Measurements from ENCODE around the gene TLCD3A.

TLCD3A gene

DNA sequence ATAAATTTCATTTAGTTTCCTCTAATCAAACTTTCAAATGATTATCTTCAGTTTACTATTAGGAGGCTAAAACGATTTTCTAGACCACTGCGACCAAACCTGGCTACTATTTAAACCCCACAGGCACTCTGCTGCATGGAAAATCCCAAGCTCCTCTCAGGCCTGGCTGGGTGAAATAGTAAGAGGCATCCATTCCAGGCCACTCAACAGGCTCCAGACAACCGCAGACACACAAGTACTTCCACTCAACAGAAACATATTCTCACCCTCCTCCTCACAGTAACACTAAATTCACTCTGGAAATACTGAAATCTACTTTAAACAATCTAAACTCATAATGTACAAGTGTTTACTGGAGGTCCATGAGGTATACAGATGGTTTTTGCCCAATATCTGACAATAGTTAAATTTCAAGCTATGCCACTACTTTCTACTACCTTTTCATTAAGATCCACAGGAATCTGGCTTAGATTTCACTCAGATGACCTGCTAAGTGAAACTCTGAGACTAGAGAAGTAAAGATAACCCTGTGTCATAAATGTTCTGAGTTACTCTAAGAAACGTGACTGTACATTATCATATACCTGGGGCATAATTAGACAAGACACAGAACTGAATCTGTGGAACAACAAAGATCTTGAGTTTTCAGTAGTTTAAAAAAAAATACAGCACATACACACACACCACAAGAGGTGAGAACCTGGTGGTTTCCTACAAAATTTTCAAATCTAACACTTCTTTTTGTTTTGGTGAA lies 28.1 kb upstream of the TLCD3A start:
- in situ Hi-C loops (cut with HindIII; ENCODE audit: low pct_ligation_motif_present, low pct_unique_long_range_greater_than_20kb, low sequenced_read_pairs) = no loop called here
- DNase-seq = no peak

DNA sequence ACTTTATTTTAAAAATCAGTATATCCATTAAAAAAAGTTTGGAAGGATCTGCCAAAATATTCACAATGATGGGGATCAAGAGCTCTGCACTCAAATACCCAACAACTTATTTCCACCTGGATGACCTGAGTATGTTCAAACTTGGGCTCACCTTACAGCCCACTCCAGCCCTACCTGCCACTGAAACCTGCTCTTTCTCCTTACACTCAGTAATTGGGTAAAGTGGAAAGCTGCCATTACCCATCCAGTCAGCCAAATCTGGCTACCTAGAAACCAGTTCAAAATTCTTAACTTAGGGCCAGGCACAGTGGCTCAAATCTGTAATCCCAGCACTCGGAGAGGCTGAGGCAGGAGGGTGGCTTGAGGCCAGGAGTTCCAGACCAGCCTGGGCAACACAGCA lies 27.4 kb upstream of the TLCD3A start:
- in situ Hi-C loops (cut with HindIII; ENCODE audit: low pct_ligation_motif_present, low pct_unique_long_range_greater_than_20kb, low sequenced_read_pairs) = no loop called here
- no peak for DNase-seq

DNA sequence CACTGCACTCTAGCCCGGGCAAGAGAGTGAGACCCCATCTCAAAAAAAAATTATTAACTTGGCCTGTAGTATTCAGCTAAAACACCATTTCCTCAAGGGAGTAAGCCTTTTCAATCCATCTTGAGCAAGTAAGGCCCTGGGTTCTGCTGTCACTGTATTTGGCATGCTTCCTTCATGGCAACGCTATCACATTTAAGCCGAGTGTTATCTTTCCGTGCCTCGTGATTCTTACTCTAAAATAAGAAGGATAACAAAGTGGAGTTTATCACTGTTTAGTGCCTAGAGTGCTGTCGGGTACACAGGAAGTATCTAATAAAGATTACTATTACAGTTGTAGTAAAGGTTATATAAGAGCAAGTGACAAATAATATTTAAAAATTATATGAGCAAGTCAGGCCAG lies 26.5 kb upstream of the TLCD3A start:
- no peak for DNase-seq
- in situ Hi-C loops (cut with HindIII; ENCODE audit: low pct_ligation_motif_present, low pct_unique_long_range_greater_than_20kb, low sequenced_read_pairs) = no loop called here

DNA sequence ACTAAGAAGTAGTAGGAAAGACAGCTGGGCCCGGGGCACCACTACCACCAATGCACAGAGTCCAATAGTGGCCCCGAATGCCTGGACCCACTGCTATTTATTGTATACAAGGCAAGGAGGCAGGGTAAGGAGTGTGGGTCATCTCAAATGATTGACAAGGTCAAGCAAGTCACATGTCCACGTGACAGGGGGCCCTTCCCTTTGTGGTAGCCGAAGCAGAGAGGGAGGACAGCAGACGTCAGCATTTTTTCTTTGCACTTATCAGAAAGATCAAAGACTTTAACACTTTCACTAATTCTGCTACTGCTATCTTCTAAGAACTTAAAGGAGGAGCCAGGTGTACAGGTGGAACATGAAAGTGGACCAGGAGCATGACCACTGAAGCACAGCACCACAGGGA lies 24.3 kb upstream of the TLCD3A start:
- in situ Hi-C loops (cut with HindIII; ENCODE audit: low pct_ligation_motif_present, low pct_unique_long_range_greater_than_20kb, low sequenced_read_pairs) = no loop called here

DNA sequence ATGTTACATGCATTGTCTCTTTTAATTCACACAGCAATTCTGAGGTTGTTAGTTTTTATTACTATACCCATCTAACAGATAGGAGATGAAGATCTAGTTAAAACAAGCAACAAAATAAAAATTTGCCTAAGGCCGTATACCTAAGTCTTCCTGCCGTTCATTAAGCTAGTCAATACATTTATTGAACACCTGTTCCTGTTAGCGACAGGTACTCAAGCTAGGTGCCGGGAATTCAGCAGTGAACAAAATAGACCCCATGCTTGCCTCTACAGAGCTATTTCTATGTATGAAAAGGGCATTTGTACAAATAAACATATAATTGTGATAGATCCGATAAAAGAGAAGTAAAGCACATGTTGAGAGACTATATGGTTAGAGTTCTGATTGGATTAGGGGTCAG lies 14.3 kb upstream of the TLCD3A start:
- in situ Hi-C loops (cut with HindIII; ENCODE audit: low pct_ligation_motif_present, low pct_unique_long_range_greater_than_20kb, low sequenced_read_pairs) = no loop called here
- no peak for DNase-seq

More for the DNA sequence above, 24.3 kb upstream of the TLCD3A start:
- no peak for DNase-seq

DNA sequence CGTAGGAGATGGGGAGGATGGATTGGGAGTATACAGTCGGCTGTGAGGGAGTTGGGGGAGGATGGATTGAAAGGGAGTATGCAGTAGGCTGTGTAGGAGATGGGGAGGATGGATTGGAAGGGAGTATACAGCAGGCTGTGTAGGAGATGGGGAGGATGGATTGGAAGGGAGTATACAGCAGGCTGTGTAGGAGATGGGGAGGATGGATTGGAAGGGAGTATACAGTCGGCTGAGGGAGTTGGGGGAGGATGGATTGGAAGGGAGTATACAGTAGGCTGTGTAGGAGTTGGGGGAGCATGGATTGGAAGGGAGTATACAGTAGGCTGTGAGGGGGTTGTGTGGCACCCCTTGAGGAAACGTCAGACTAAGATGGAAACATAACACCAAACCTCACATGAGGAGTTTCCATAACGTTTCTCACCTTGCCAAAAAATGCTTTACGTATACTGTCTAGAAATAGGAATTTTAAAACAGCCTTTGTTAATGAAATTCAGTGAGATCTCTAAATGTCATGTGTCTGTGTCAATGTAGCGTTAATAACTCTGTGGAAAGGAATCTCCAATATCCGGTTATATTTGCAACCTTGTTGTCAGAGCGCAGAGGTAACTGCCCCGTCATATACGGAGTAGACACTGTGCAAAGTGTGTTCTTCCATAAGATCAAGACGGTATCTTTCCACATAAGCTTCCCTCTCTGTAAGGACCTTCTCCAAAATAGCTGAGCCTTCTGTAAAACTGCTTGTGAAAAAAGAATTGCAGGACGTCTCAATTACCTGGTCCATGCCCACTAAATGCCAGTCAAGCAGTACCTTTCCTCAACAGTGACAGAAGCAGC lies 11.5 kb upstream of the TLCD3A start:
- in situ Hi-C loops (cut with HindIII; ENCODE audit: low pct_ligation_motif_present, low pct_unique_long_range_greater_than_20kb, low sequenced_read_pairs) = no loop called here
- DNase-seq = no peak

DNA sequence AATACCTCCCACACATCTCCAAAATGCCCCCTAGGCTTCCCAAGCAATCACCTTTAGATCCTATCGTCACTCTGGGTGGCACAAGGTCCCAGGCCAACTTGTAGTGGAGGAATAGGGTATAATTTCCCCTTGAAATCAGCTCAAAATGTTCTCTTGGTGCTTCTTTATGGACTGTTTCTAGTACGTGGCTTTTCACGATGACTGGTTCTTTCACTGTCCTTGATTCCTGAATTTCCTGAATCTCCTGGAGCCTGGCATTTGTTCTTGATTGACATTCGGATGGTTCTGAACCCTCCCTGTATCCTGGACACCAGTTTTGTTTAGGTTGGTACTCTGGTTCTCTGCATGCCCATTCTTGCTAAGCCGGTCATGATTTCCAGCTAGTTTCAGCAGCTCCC lies 10.9 kb upstream of the TLCD3A start:
- DNase-seq = no peak
- in situ Hi-C loops (cut with HindIII; ENCODE audit: low pct_ligation_motif_present, low pct_unique_long_range_greater_than_20kb, low sequenced_read_pairs) = no loop called here

DNA sequence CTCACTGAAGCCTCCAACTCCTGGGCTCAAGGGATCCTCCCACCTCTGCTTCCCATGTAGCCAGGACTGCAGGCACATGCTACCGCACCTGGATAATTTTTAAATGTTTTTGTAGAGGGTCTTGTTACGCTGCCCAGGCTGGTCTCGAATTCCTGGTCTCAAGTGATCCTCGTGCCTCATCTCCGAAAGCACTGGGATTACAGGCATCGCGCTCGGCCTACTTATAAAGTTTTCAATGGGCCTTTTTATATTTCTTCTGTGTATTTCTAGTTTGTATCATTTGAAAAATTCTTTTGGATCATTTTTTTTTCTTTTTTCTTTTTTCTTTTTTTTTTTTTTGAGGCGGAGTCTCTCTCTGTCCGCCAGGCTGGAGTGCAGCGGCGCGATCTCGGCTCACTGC lies 7.3 kb upstream of the TLCD3A start:
- in situ Hi-C loops (cut with HindIII; ENCODE audit: low pct_ligation_motif_present, low pct_unique_long_range_greater_than_20kb, low sequenced_read_pairs) = no loop called here
- DNase-seq = no peak

DNA sequence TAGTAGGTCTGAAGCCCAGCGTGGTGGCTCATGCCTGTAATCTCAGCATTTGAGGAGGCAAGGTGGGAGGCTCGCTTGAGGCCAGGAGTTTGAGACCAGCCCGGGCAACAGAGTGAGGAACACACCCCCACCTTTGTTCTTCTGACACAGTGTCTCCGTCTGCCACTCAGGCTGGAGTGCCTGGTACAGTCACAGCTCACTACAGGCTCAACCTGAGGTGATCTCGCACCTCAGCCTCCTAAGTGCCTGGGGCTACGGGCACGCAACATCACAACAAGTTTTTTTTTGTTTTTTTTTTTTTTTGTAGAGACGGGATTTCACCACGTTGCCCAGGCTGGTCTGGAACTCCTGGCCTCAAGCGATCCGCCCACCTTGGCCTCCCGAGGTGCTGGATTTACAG lies 6.7 kb upstream of the TLCD3A start:
- DNase-seq = no peak
- in situ Hi-C loops (cut with HindIII; ENCODE audit: low pct_ligation_motif_present, low pct_unique_long_range_greater_than_20kb, low sequenced_read_pairs) = no loop called here

DNA sequence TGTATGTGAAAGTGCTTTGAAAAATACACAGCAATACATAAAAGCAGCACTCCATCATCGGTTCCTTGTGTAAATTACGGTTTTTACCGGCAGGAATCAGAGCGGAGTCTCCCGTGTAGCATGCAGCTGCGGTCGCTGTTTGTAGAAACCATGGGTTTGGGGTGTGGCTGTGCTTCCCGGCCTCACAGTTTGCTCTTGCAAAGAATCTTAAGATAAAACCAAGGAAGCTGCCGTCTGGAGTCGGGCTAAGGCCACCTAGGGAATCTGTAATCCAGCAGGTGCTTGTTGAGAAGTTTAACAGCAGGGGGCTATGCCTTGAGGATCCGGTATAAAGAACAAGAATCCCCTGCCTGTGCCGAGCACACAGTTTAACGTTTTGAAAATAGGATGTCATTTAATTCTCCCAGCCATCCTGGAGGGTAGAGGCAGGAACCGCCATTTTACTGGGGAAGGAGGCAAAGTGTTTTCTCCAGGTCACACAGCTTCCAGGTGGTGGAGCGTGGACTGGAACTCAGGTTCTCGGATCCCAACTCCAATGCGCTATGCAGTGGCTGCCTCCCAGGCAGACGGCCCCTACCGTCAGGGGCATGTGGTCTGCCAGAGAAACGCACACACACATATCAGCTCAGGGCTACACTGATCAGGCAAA lies 6.0 kb upstream of the TLCD3A start:
- no peak for DNase-seq
- in situ Hi-C loops (cut with HindIII; ENCODE audit: low pct_ligation_motif_present, low pct_unique_long_range_greater_than_20kb, low sequenced_read_pairs) = no loop called here

DNA sequence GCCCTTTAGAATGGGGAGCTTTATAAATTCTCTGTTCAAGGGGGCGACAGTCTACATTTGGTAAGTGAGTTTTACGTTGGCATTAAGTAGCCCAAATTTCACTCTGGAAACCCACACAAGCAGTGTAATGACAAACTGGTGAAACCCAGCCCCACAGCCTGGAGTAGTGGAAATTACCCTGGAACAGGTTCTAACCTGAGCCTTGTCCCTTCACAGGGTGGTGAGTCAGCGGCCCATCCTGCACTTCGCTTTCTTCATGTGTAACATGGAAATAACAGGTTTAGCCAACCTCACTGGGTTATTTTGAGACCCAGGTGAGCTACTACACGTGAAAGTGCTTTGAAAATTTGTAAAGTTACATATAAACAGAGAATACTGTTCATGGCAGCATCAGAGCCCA lies 3.5 kb upstream of the TLCD3A start:
- in situ Hi-C loops (cut with HindIII; ENCODE audit: low pct_ligation_motif_present, low pct_unique_long_range_greater_than_20kb, low sequenced_read_pairs) = no loop called here
- no peak for DNase-seq

DNA sequence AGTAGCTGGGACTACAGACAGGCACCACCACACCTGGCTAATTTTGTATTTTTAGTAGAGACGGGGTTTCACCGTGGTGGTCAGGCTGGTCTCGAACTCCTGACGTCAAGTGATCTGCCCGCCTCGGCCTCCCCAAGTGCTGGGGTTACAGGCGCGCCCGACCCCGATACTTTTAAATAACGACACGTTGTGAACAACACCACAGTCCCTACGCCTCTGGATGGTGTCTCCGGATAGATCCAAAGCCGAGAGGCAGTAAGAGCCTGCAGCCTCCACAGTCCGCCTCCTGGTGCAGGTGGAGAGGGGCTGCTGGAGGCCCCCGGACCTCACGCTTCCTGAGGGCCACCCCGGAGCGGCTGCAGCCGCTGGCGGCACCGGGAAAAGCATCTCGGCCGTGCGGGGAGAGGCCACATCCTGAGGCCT lies 741 bp upstream of the TLCD3A start:
- in situ Hi-C loops (cut with HindIII; ENCODE audit: low pct_ligation_motif_present, low pct_unique_long_range_greater_than_20kb, low sequenced_read_pairs) = no loop called here
- no peak for DNase-seq

DNA sequence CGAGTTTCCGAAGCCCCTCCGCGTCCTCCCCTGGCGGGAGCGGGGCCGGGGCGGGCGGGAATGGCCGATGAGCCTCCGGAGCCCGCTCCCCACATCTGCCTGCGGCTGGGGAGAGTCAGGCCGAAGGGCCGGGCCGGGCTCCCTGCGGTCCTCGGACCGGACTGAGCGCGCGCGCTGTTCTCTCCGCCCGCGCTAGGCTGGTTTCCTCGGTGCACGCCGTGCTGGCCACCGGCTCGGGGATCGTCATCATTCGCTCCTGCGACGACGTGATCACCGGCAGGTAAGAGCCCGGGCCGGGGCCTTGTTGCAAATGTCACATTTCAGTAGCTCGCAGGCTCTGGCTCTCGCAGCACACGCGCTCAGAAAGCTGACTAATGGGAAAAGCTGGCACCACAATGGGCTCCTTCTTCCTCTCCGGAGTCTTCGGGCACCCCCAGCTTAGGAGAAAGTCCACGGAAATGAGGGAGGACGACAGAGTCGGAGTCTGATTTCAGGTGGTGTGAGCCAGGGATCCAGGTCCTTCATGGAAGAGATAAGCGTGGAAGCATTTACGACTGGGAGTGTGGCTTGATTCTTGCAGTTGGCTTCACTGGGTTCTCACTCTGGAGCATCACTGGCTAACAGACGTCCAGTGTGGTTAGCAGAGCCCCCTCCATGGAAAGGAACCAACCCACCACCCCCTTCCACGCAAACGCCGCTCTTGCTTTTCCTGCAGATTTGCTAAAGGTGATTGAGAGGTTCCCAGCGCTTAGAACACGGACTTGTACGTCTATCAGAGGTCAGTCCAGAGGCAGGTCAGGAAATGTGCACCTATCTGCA lies 715 bp downstream of the TLCD3A start:
- in situ Hi-C loops (cut with HindIII; ENCODE audit: low pct_ligation_motif_present, low pct_unique_long_range_greater_than_20kb, low sequenced_read_pairs) = no loop called here
- DNase-seq = peak; percentile 55

DNA sequence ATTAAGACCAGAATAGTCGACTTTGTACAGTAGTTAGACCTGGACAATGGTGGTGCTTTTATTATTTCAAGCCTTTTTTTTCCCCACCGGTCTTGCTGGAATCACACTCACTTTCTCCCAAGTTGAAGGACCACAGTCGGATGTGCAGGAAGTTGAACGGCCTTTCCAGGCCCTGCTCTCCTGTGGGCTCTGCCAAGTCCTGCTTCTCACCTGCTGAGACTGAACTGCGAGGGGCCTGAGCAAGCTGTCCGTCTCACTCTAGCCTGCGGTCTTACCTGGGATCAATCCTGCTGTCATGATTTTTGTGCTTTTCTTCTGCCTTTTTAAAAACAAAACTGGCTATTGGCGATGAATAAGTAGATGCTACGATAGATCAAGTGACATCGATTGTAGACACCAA lies 1.3 kb downstream of the TLCD3A start:
- no peak for DNase-seq
- in situ Hi-C loops (cut with HindIII; ENCODE audit: low pct_ligation_motif_present, low pct_unique_long_range_greater_than_20kb, low sequenced_read_pairs) = no loop called here

DNA sequence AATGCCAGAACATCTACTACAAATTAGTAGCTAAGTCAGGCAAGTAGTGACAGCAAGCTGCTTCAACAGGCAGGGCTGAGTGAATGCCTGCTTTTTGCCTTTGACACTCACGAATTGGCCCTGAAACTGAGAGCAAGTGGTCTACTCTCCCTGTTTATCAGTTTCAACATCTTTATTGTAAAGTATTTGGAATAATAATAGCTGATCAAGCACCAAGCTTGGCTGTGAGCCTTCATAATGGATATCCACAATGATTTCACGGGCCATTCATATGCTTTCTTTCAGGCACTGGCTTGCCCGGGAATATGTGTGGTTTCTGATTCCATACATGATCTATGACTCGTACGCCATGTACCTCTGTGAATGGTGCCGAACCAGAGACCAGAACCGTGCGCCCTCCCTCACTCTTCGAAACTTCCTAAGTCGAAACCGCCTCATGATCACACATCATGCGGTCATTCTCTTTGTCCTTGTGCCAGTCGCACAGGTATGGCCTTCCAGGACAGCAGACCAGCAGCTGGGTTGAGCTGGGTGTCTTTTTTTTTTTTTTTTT lies 5.2 kb downstream of the TLCD3A start:
- in situ Hi-C loops (cut with HindIII; ENCODE audit: low pct_ligation_motif_present, low pct_unique_long_range_greater_than_20kb, low sequenced_read_pairs) = no loop called here

DNA sequence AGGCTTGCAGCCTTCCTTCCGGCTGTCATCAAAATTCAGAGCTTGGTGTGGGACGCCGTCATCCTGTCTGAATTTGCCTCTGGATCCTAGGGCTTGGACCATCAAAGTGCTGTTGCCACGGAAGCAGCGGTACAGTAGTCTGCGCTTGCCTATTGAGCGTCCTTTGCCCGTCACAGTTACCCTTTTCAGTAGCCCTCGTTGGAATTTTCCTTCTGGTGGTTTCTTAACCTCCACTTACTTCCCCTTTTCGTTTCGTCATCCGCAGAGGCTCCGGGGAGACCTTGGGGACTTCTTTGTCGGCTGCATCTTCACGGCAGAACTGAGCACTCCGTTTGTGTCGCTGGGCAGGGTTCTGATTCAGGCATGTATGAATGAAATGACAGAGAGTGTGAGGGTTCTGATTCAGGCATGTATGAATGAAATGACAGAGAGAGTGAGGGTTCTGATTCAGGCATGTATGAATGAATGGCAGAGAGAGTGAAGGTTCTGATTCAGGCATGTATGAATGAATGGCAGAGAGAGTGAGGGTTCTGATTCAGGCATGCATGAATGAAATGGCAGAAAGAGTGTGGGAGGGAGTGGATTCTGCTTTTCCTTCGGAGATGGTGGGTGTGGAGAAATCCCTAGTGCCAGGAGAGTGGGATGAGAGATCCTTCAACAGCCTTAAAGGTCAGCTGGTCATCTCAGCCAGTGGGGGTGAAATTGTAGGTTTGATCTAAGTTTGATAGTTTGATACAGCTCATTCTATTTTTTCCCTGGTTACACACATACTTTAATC lies 8.0 kb downstream of the TLCD3A start:
- DNase-seq = no peak
- in situ Hi-C loops (cut with HindIII; ENCODE audit: low pct_ligation_motif_present, low pct_unique_long_range_greater_than_20kb, low sequenced_read_pairs) = no loop called here

More for the DNA sequence above, 5.2 kb downstream of the TLCD3A start:
- DNase-seq = no peak

DNA sequence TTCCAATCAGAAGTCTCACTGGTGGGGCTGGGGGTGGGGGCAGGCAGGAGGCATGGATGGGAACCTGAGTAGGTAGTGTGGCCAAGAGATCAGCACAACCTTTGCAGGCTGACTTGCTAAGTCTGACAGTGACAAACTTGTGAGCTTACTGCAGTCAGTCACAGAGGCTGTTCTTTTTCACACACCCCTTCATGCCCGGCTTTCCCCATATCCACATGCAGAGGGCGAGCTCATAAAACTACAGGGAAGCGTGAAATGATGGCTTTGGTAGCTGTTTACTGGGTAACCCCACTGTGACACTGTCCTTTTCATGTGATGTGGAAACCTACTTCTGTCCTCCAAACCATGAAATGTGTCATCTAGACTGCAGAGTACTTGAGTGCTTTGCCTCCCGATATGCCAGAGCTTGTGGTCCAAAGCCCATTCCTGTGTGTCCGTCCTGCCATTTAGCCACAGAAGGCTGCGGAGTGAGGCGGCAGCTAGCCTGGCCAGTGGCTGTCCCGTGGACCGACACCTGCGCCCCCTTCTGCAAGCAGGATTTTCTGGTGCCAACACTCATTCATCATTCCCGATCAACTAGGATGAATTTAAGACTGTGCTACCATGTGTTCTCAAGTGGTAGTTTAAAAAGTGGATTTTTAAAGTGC lies 9.9 kb downstream of the TLCD3A start:
- in situ Hi-C loops (cut with HindIII; ENCODE audit: low pct_ligation_motif_present, low pct_unique_long_range_greater_than_20kb, low sequenced_read_pairs) = no loop called here
- no peak for DNase-seq
